Gastroesophageal sphincter (tissue), 3 donors: ENCODE data around the gene ADD1.

Source experiments
- EP300 ChIP-seq: sonication (generic); formaldehyde crosslinking; IDR thresholded peaks from one replicate; pipeline ENCODE4 v1.6.1; 2017; ENCODE audit warnings: antibody characterized with exemption, mild to moderate bottlenecking
- POLR2A ChIP-seq, 2 donors: fragments of 450-650 bp; IDR thresholded peaks; one replicate each; pipeline ENCODE4 v1.6.1; 2017; ENCODE audit warnings: antibody characterized with exemption in 2 of 2, mild to moderate bottlenecking in 2 of 2, moderate library complexity in 1 of 2
- POLR2AphosphoS5 ChIP-seq: sonication (generic); formaldehyde crosslinking; IDR thresholded peaks from one replicate; pipeline ENCODE4 v1.6.1; 2017; ENCODE audit warnings: antibody characterized with exemption
- TF ChIP-seq, protein P1 (sequence below), 4 experiments: fragments of 200-600 bp in 2 of 4; fragments of 450-650 bp in 2 of 4; sonication (generic) in 1 of 4; IDR thresholded peaks; one replicate each; pipeline ENCODE4 v1.5.1; 2017 to 2019; ENCODE audit warnings: antibody characterized with exemption in 4 of 4, mild to moderate bottlenecking in 2 of 4, moderate library complexity in 2 of 4

GRCh38 chr4:2849267-2850152 lies 5.9 kb downstream of the ADD1 start:
- TF ChIP-seq EP300: no peak
- TF ChIP-seq, protein P1, sequence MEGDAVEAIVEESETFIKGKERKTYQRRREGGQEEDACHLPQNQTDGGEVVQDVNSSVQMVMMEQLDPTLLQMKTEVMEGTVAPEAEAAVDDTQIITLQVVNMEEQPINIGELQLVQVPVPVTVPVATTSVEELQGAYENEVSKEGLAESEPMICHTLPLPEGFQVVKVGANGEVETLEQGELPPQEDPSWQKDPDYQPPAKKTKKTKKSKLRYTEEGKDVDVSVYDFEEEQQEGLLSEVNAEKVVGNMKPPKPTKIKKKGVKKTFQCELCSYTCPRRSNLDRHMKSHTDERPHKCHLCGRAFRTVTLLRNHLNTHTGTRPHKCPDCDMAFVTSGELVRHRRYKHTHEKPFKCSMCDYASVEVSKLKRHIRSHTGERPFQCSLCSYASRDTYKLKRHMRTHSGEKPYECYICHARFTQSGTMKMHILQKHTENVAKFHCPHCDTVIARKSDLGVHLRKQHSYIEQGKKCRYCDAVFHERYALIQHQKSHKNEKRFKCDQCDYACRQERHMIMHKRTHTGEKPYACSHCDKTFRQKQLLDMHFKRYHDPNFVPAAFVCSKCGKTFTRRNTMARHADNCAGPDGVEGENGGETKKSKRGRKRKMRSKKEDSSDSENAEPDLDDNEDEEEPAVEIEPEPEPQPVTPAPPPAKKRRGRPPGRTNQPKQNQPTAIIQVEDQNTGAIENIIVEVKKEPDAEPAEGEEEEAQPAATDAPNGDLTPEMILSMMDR (IDR thresholded peaks at IDR 0.05): no peak
- TF ChIP-seq POLR2A (IDR thresholded peaks at IDR 0.05): no peak
- TF ChIP-seq POLR2AphosphoS5: no peak
